GM12892 (cell line): ENCODE results near the gene TNFRSF17.

ENCODE experiments used
- POLR2A ChIP-seq: IDR thresholded peaks from 2 replicates; pipeline ENCODE4 v1.6.1; 2011; ENCODE audit warnings: low read depth, low read length, control low read depth
- POLR2AphosphoS5 ChIP-seq: IDR thresholded peaks from 2 replicates; pipeline ENCODE4 v1.6.1; 2011; ENCODE audit warnings: low read depth, low read length, control low read depth

- TF ChIP-seq POLR2A (no peak), POLR2AphosphoS5 (no peak)
Observed at GRCh38 chr16:11955713-11956123, 9.3 kb upstream of the TNFRSF17 start.
